HG03135 (cell line): ENCODE results near the gene GATAD2B.
A peak's percentile ranks its signal among the peaks of the same experiment; 100 is the strongest.

Experiments
- ATAC-seq: cut with Tn5 transposase; IDR thresholded peaks from one replicate; pipeline ENCODE4 v1.9.1; 2021; ENCODE audit warnings: mild to moderate bottlenecking, moderate library complexity; ENCODE audit not compliant: unreplicated experiment

GATAD2B gene

GRCh38 chr1:153799566-153800465 lies 123.0 kb downstream of the GATAD2B start:
- no peak for ATAC-seq

- ATAC-seq, result no peak
These were observed 123.8 kb downstream of the GATAD2B start for GRCh38 chr1:153799016-153799415.

- no peak for ATAC-seq
These were observed 124.3 kb downstream of the GATAD2B start for GRCh38 chr1:153798468-153798780.

GRCh38 chr1:153796786-153797659 lies 125.7 kb downstream of the GATAD2B start:
- ATAC-seq, result no peak

GRCh38 chr1:153795934-153796785 lies 126.6 kb downstream of the GATAD2B start:
- no peak for ATAC-seq

- ATAC-seq, result no peak
These were observed 127.4 kb downstream of the GATAD2B start for GRCh38 chr1:153795330-153795837.

- no peak for ATAC-seq
These were observed 128.0 kb downstream of the GATAD2B start for GRCh38 chr1:153794624-153795329.

GRCh38 chr1:153793973-153794615 lies 128.7 kb downstream of the GATAD2B start:
- no peak for ATAC-seq

- no peak for ATAC-seq
These were observed 129.4 kb downstream of the GATAD2B start for GRCh38 chr1:153793261-153793972.

- no peak for ATAC-seq
These were observed 130.1 kb downstream of the GATAD2B start for GRCh38 chr1:153792631-153793041.

GRCh38 chr1:153791648-153792253 lies 131.0 kb downstream of the GATAD2B start:
- peak; percentile 21 for ATAC-seq

- ATAC-seq, result peak; percentile 80
These were observed 131.7 kb downstream of the GATAD2B start for GRCh38 chr1:153790966-153791647.

GRCh38 chr1:153790313-153790965 lies 132.3 kb downstream of the GATAD2B start:
- no peak for ATAC-seq

GRCh38 chr1:153789478-153790034 lies 133.2 kb downstream of the GATAD2B start:
- ATAC-seq, result no peak

- no peak for ATAC-seq
These were observed 136.6 kb downstream of the GATAD2B start for GRCh38 chr1:153786038-153786790.
